Epithelial cell of esophagus (primary cell): ENCODE results near the gene APLNR.

Experiments used
- DNase-seq: peaks from one replicate; pipeline ENCODE4 v3.0.0; 2010; ENCODE audit warnings: low read depth
- H3K4me3 ChIP-seq: 2 replicates; pipeline ENCODE4 v1.5.1; 2011; ENCODE audit warnings: mild to moderate bottlenecking, low read length, control low read depth
- TF ChIP-seq, protein P1 (sequence below): IDR thresholded peaks from 2 replicates; pipeline ENCODE4 v1.5.1; 2011; ENCODE audit warnings: low read depth, mild to moderate bottlenecking, low read length, control low read depth, inconsistent platforms; ENCODE audit not compliant: insufficient read depth; ENCODE audit errors: missing control alignments

The APLNR gene

DNA sequence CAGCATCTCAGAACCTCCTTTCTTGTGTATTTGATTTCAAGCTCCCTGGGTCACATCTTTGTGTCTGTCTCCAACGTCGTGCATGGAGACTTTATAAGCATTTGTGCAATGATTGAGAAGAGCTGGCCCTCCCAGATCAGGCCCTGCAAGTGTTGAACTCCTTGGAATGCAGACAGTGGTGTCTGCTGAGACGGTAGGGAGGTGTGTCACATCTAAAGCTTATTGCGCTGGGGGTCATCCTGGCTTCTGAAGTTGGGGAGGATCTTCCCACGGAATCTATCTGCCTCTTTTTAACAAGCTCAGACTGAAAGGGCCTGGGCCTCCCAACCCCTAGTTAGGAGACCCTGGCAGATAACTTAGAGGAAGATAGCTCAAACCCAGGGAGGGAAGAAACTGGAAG lies 6.7 kb downstream of the APLNR start:
- DNase-seq, result no peak
- TF ChIP-seq, protein P1, sequence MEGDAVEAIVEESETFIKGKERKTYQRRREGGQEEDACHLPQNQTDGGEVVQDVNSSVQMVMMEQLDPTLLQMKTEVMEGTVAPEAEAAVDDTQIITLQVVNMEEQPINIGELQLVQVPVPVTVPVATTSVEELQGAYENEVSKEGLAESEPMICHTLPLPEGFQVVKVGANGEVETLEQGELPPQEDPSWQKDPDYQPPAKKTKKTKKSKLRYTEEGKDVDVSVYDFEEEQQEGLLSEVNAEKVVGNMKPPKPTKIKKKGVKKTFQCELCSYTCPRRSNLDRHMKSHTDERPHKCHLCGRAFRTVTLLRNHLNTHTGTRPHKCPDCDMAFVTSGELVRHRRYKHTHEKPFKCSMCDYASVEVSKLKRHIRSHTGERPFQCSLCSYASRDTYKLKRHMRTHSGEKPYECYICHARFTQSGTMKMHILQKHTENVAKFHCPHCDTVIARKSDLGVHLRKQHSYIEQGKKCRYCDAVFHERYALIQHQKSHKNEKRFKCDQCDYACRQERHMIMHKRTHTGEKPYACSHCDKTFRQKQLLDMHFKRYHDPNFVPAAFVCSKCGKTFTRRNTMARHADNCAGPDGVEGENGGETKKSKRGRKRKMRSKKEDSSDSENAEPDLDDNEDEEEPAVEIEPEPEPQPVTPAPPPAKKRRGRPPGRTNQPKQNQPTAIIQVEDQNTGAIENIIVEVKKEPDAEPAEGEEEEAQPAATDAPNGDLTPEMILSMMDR, result no peak
- no peak overlapping the region for H3K4me3 ChIP-seq

DNA sequence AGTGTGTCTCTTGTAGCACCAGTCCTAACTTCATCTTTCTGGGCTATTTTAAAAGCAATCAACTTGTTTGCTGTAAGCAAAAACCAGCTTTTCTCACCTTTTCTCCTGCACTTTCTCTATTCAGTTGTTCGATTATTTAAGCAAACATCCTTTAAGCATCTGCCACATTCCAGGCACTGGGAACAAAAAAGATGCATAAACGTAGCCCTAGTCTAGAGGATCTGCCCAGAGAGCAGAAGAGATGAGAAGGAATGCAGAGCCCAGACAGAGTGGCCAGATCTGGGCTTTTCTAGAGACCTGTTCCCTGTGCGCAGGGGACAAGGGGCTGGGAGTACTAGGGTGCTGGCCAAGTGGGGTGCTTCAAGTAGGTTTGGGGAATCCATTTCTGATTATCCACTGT lies 8.4 kb downstream of the APLNR start:
- DNase-seq, result no peak
- H3K4me3 ChIP-seq, result no peak overlapping the region
- TF ChIP-seq, protein P1, result no peak

DNA sequence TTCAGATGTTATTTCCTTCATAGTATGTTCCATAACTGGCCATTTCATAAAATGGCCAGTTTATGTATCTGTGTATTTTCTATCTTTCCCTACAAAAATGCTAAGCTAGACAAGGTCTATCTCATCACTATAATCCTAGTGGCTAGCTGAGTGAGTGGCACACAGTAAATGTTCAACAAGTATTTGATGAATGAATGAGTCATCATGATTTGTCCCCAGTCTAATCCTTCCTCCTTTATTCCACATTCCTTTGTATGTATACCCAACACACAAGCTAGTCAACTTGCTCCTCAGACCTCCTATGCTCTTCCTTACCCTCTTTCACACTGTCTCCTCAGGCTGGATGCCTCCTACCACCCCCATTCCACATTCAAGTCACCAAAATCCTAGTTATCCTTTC lies 12.5 kb downstream of the APLNR start:
- DNase-seq, result peak; percentile 61
- no peak overlapping the region for H3K4me3 ChIP-seq

DNA sequence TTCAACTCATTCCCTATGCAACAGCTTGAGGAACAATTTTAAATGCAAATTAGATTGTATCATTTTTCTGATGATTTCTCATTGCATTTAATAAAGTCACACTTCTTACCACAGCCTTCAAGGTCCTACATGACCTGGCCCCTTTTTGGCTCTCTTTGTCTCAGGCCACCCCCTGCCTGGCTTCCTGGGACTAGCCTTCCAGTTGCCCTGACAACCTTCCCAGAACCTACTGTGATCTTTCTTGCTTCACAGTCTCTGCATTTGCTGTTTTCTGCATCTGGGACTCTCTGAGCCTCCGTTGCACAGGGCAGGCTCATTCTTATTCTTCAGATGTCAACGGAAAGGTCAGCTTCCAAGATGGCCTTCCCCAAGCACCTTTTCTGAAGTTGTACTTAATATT lies 12.9 kb downstream of the APLNR start:
- no peak overlapping the region for H3K4me3 ChIP-seq
- DNase-seq, result no peak
- TF ChIP-seq, protein P1, result no peak

More for the DNA sequence above, 12.5 kb downstream of the APLNR start:
- TF ChIP-seq, protein P1, result no peak

DNA sequence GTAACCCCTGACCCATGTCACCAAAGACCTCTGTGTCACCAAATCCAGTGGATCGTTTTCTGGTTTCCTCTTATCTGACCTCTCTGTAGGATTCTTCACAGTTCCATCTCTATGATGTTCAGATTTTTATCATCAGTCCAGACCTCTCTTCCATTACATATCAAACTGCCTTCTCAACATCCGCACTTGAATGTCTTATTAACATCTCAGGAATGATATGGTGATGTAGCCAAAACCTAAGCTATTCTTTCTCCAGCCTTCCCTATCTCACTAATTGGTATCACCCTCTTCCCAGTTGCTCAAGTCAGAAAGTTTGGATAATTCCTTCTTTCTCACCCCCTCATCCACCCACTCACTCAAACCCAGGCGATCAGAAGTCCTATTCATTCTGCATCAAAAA lies 13.4 kb downstream of the APLNR start:
- DNase-seq, result no peak
- H3K4me3 ChIP-seq, result no peak overlapping the region
- TF ChIP-seq, protein P1, result no peak

DNA sequence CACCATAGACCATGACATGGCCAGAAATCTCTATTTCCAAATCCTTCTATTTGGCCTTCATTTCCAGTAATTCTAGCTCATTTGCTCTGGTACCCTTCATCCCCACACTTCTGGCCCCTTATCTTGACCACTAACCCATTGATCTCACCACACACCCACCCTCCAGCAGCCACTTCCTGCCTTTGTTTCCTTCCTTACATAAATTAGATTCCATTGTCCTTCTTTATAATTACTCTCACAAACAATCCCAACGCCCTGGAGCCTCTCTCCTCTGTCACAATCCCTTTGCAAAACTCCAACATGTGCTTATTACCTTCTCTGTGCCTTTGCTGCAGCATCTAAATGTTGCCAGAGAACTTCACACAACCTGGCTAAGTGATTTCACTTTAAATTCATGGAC lies 14.8 kb downstream of the APLNR start:
- TF ChIP-seq, protein P1, result no peak
- no peak overlapping the region for H3K4me3 ChIP-seq
- DNase-seq, result no peak

DNA sequence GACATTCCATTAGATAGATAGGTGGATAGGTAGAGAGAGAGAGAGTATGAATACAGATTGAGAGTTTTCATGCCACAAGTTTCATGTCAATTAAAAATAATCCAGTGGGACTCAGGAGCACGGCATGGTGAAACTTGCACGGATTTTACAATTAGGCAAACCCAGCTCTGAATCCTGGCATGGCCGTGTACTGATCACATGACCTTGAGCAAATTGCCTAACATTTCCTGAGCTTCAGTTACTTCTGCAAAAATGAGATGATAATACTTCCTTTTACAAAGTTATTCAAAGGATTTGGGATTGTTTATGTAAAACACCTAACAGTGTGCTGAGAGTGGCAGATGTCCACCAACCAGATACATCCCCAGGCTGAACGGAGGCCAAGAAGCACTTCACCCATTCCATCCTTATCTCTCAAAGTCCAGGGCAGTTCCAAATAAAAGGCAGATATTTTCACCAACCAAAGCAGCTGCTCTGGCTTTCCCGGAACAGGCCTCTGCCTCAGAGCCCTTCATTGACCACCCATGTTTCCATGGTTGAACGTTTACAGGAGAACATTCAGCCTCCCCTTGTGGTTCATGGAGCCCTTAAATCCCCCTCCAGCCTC lies 17.9 kb downstream of the APLNR start:
- no peak overlapping the region for H3K4me3 ChIP-seq
- peak; percentile 26 for DNase-seq
- TF ChIP-seq, protein P1, result no peak
